Spleen (tissue), 7 donors: ENCODE results near the gene NEK10.

Experiments used
- POLR2A ChIP-seq, 3 donors: fragments of 450-650 bp; IDR thresholded peaks; one replicate each; pipeline ENCODE4 v1.5.1; 2017; ENCODE audit warnings: antibody characterized with exemption in 3 of 3, mild to moderate bottlenecking in 1 of 3
- POLR2AphosphoS5 ChIP-seq, 3 donors: sonication (generic); formaldehyde crosslinking; IDR thresholded peaks; one replicate each; pipeline ENCODE4 v1.5.1; 2017; ENCODE audit warnings: antibody characterized with exemption in 3 of 3
- TF ChIP-seq, protein P1 (sequence below), 11 experiments: fragments of 200-600 bp in 7 of 11; fragments of 450-650 bp in 4 of 11; sonication (generic) in 4 of 11; IDR thresholded peaks in 8 of 11; conservative IDR thresholded peaks in 3 of 11; 1 replicate in 7 of 11; 2 replicates in 4 of 11; pipeline versions ENCODE4 v1.4.0 to v1.8.0; 2016 to 2021; ENCODE audit warnings: antibody characterized with exemption in 11 of 11, inconsistent platforms in 4 of 11, mild to moderate bottlenecking in 1 of 11
- donor health status: DM: no; HTN: no; CAD: no; lungs with moderate emphysema.
- donor health status: DM: no; HTN: no; CAD: no.
- donor health status: DM: no; HTN: no; CAD: no.

DNA sequence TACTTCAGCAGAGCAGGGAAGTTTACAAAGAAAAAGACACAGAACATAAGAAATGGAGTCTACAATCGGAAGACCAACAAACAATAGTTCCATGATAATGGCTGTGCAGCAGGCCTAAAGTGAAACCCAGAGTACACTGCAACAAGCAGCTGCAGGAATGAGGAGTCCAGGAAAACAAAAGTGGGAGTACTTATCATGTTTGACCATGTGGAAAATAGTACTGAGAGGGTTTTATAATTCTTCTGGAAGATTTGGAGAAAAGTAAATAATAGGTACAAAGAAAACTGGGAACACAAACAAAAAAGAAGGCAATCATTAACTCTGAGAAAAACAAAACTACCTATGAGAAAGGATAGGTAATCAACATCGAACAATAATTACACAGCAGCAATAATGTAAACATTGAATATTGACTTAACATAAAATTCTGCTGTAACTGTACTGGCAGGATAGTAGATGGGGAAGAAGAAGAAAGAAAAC lies 87.5 kb downstream of the NEK10 start:
- TF ChIP-seq POLR2A (IDR thresholded peaks at IDR 0.05) = no peak
- TF ChIP-seq, protein P1, sequence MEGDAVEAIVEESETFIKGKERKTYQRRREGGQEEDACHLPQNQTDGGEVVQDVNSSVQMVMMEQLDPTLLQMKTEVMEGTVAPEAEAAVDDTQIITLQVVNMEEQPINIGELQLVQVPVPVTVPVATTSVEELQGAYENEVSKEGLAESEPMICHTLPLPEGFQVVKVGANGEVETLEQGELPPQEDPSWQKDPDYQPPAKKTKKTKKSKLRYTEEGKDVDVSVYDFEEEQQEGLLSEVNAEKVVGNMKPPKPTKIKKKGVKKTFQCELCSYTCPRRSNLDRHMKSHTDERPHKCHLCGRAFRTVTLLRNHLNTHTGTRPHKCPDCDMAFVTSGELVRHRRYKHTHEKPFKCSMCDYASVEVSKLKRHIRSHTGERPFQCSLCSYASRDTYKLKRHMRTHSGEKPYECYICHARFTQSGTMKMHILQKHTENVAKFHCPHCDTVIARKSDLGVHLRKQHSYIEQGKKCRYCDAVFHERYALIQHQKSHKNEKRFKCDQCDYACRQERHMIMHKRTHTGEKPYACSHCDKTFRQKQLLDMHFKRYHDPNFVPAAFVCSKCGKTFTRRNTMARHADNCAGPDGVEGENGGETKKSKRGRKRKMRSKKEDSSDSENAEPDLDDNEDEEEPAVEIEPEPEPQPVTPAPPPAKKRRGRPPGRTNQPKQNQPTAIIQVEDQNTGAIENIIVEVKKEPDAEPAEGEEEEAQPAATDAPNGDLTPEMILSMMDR (IDR thresholded peaks at IDR 0.05 in 8 of 11, conservative IDR thresholded peaks at IDR 0.05 in 3 of 11) = no peak
- TF ChIP-seq POLR2AphosphoS5 (IDR thresholded peaks at IDR 0.05) = no peak
